Measurements from ENCODE around the gene TMEM254.
"Not testable (repeated sequence)": the region's sequence is repeated elsewhere in the genome, so short reads cannot be mapped to it uniquely, and the experiment has no call there.

The TMEM254 gene

GRCh38 chr10:80078448-80079311 is at the start of gene TMEM254:
Gene TMEM254 (plus strand): TSS chr10:80078665. CDS start chr10:80078700, 35 bp downstream.
- peak; percentile 64 to 80 (median 76) for DNase-seq

- not testable (repeated sequence) for DNase-seq
These were observed 49.3 kb upstream of the TMEM254 start for GRCh38 chr10:80029205-80029604.

GRCh38 chr10:80029865-80030264 is 48.6 kb upstream of the TMEM254 start:
- not testable (repeated sequence) for DNase-seq

- DNase-seq = no peak
These were observed 46.0 kb upstream of the TMEM254 start for GRCh38 chr10:80032503-80032902.

GRCh38 chr10:80034766-80035165 is 43.7 kb upstream of the TMEM254 start:
- DNase-seq = not testable (repeated sequence)

- not testable (repeated sequence) for DNase-seq
These were observed 43.0 kb upstream of the TMEM254 start for GRCh38 chr10:80035430-80035829.

GRCh38 chr10:80036921-80037500 is 41.5 kb upstream of the TMEM254 start:
- not testable (repeated sequence) for DNase-seq

GRCh38 chr10:80038226-80038625 is 40.2 kb upstream of the TMEM254 start:
- DNase-seq = not testable (repeated sequence)

- DNase-seq = no peak
These were observed 37.3 kb upstream of the TMEM254 start for GRCh38 chr10:80041162-80041561.

- not testable (repeated sequence) for DNase-seq
These were observed 33.5 kb upstream of the TMEM254 start for GRCh38 chr10:80044935-80045334.

- peak; percentile 41 to 55 (median 50) for DNase-seq
These were observed 31.6 kb upstream of the TMEM254 start for GRCh38 chr10:80046629-80047441.

- DNase-seq = no peak
These were observed 27.7 kb upstream of the TMEM254 start for GRCh38 chr10:80050752-80051151.

GRCh38 chr10:80051993-80052392 is 26.5 kb upstream of the TMEM254 start:
- no peak for DNase-seq

GRCh38 chr10:80055760-80056159 is 22.7 kb upstream of the TMEM254 start:
- DNase-seq = no peak

- DNase-seq = no peak
These were observed 21.3 kb upstream of the TMEM254 start for GRCh38 chr10:80057171-80057570.

- no peak for DNase-seq
These were observed 14.2 kb upstream of the TMEM254 start for GRCh38 chr10:80064120-80064886.

GRCh38 chr10:80066809-80067208 is 11.7 kb upstream of the TMEM254 start:
- DNase-seq = no peak

- DNase-seq = not testable (repeated sequence)
These were observed 10.6 kb upstream of the TMEM254 start for GRCh38 chr10:80067821-80068220.

- no peak for DNase-seq
These were observed 10.2 kb upstream of the TMEM254 start for GRCh38 chr10:80068270-80068669.

- no peak for DNase-seq
These were observed 8.4 kb upstream of the TMEM254 start for GRCh38 chr10:80070057-80070456.

GRCh38 chr10:80072584-80072983 is 5.9 kb upstream of the TMEM254 start:
- DNase-seq = no peak

GRCh38 chr10:80075781-80076180 is 2.7 kb upstream of the TMEM254 start:
- DNase-seq = no peak
